Colonic mucosa (tissue), 4 donors: ENCODE data around the gene DHX38. TPM values are rescaled to one million over a fixed set of nuclear protein-coding genes. Genes with fewer than 3 reads are reported as not detected.
A peak's percentile ranks its signal among the peaks of the same experiment; 100 is the strongest.

Source experiments
- DNase-seq: peaks from one replicate; pipeline ENCODE4 v3.0.0-alpha.2; 2020
- H3K27ac ChIP-seq: fragments of 200-600 bp; one replicate; pipeline ENCODE4 v1.8.0; 2021
- H3K27me3 ChIP-seq: fragments of 200-600 bp; one replicate; pipeline ENCODE4 v1.8.0; 2021
- H3K36me3 ChIP-seq: fragments of 200-600 bp; one replicate; pipeline ENCODE4 v1.8.0; 2021
- H3K4me1 ChIP-seq: fragments of 200-600 bp; one replicate; pipeline ENCODE4 v1.8.0; 2021; ENCODE audit warnings: mild to moderate bottlenecking
- H3K4me3 ChIP-seq: fragments of 200-600 bp; one replicate; pipeline ENCODE4 v1.8.0; 2021
- H3K9ac ChIP-seq, 2 donors: one replicate each; pipeline ENCODE4 v1.7.0; 2013; ENCODE audit warnings: control low read depth in 2 of 2, low read depth in 2 of 2, low read length in 2 of 2
- H3K9me3 ChIP-seq: fragments of 200-600 bp; one replicate; pipeline ENCODE4 v1.8.0; 2021
- intact Hi-C: fragments of 100-400 bp; cut with DNase I; formaldehyde crosslinking; loops from one replicate; pipeline ENCODE4 v1.14.1; 2022
- total RNA-seq, 2 donors: library from RNA; stranded (reverse); fragmentation: NEBNext Ultra II Directional in 1 of 2; extraction: Animal tissue kit (Norgen Biotek cat#: 25700) in 1 of 2; gene quantifications; one replicate each; pipeline ENCODE4 v1.2.1, GENCODE V29; 2021
- TF ChIP-seq, protein P1 (sequence below): fragments of 200-600 bp; IDR thresholded peaks from one replicate; pipeline ENCODE4 v1.8.0; 2022; ENCODE audit warnings: antibody characterized with exemption, mild to moderate bottlenecking
- donor health status: healthy.
- donor health status: DM: no; HTN: no; CAD: no.
- donor health status: DM: no; HTN: no; CAD: no.

Gene DHX38
- total RNA-seq: 10 to 100 TPM; 41.7 to 79.3 TPM

DNA sequence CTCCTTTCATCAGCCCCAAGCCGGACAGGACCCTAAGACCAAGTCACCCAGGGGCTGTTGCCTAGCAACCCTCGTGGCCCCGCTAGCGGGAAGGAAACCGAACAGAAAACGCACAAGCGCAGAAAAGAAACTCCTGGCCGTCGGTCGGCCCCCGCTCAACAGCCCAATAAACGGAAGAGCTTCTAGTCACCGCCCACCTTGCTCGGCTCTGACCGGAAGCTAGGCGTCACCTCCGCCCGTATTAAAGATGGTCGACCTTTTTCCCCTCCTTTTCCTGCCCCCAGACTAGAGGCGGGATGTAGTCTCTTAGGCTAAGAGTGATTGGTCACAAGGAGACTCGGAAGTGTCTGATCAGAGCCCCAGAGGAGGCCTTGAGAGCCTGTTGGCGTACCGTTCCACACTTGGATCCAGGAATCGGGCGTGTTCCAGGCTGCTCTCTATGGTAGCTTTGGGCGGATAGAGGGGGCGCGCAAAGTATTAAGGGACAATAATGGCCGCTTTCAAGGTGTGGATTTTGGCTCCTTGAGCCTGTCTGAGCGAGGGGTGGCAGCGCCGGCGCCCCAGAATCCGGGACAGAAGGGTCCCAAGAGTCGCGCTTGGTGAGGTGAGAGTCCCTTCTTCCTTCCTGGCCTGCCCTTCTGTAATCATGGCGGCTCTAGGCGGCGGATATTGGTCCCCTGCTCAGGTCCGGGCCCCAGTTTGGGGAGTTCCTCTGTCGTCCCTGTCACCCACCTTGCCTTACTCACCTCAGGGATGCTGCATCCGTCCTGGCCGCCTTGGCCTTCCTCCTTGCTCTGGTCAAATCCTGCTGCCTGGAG is at the start of gene DHX38, which contains the start of gene TXNL4B:
Gene DHX38 (plus strand): TSS at position 400 of the 818 bp plus-strand sequence. CDS start 2,311 bp downstream, outside the sequence.
Gene TXNL4B (minus strand): TSS at position 173 of the 818 bp plus-strand sequence. CDS start 2,871 bp downstream, outside the sequence.
- TF ChIP-seq, protein P1, sequence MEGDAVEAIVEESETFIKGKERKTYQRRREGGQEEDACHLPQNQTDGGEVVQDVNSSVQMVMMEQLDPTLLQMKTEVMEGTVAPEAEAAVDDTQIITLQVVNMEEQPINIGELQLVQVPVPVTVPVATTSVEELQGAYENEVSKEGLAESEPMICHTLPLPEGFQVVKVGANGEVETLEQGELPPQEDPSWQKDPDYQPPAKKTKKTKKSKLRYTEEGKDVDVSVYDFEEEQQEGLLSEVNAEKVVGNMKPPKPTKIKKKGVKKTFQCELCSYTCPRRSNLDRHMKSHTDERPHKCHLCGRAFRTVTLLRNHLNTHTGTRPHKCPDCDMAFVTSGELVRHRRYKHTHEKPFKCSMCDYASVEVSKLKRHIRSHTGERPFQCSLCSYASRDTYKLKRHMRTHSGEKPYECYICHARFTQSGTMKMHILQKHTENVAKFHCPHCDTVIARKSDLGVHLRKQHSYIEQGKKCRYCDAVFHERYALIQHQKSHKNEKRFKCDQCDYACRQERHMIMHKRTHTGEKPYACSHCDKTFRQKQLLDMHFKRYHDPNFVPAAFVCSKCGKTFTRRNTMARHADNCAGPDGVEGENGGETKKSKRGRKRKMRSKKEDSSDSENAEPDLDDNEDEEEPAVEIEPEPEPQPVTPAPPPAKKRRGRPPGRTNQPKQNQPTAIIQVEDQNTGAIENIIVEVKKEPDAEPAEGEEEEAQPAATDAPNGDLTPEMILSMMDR: no peak
- H3K9ac ChIP-seq: peak within 1 kb of the TSS; percentile 94
- peak within 1 kb of the TSS; percentile 90 for H3K4me3 ChIP-seq
- peak within 1 kb of the TSS; percentile 82 for H3K27ac ChIP-seq
- DNase-seq: peak; percentile 96
- H3K27me3 ChIP-seq: no peaks in the 10 kb centered on the region
- no peaks in the 10 kb centered on the region for H3K9me3 ChIP-seq
- peaks cover 11% of the 10 kb centered on the region for H3K4me1 ChIP-seq
- intact Hi-C loops: loop anchor here (5.0 kb wide), 1 partner anchor 81 kb away; no protein-coding TSS in a partner anchor
- peaks cover 8% of the 10 kb centered on the region for H3K36me3 ChIP-seq

DNA sequence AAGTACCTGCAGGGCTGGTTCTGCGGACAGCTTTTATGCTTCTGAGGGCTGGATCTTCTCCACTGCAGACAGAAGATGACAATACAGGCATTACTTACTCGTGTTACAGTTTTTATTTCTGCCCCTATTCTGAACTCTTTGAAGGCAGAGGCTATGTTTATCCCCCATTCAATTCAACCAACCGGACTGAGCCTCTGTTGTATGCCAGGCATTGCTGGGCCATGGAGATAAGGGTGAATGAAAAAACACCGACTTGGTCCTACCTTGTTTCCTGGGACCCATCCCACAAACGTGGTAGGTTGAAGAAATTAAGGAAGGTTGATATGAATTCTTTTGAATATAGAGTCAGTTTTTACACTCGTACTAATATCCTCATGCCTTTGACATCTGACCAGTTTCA is 49.4 kb upstream of the DHX38 start:
- Histone ChIP-seq H3K9me3 (no peaks in the 10 kb centered on the region), H3K9ac (no peak overlapping the region), H3K4me3 (no peak overlapping the region), H3K27me3 (no peaks in the 10 kb centered on the region), H3K36me3 (no peaks in the 10 kb centered on the region), H3K4me1 (no peaks in the 10 kb centered on the region), H3K27ac (no peak overlapping the region)
- DNase-seq: no peak
- intact Hi-C loops: no loop called here
- TF ChIP-seq, protein P1: no peak

DNA sequence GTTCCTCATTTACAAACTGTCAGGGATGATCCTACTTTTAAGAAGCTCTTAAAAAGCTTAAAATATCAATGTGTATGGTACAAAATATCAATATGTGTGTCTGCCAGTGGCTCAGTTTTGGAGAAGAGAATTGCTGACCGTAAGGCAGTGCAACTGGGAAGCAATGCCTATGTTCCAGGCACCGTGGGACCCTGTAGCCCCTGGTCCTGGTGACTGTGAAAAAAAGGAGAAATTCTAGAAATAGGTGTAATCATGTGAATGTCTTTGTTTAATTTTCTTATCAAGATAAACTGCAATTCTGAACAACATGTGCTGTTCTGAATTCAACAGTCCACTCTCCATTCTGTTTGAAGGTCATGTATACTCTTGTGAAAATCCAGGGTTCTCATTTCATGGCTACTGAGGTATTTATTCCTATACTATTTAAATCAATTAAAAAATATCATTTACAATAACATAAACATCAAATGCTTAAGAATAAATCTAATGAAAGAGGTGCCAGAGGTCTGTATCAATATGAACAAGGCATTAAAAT is 48.8 kb upstream of the DHX38 start:
- no peaks in the 10 kb centered on the region for H3K9me3 ChIP-seq
- H3K9ac ChIP-seq: no peak overlapping the region
- DNase-seq: no peak
- no peaks in the 10 kb centered on the region for H3K4me1 ChIP-seq
- H3K36me3 ChIP-seq: no peaks in the 10 kb centered on the region
- no peaks in the 10 kb centered on the region for H3K27me3 ChIP-seq
- H3K4me3 ChIP-seq: no peak overlapping the region
- TF ChIP-seq, protein P1: no peak
- no peak overlapping the region for H3K27ac ChIP-seq
- intact Hi-C loops: no loop called here

DNA sequence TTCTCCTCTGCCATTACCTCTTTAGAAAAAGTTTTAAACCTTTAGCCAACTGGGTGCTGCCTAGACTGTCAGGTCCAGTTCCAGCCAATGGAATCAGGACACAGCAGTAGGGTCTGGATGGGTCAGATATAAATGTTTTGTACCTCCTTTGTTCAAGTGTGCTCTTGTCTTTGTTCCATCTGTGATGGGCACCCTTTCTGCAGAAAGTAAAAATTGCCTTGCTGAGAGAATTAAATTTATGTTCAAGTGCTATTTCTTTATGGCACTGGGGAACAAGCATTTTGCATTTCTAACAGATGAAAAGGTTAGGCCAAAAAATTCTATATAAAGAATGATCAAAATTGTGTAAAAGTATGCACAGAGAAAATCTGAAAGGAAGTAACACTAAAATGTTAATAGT is 44.5 kb upstream of the DHX38 start:
- Histone ChIP-seq H3K27ac (no peak overlapping the region), H3K4me1 (no peaks in the 10 kb centered on the region), H3K9me3 (no peaks in the 10 kb centered on the region), H3K9ac (no peak overlapping the region), H3K4me3 (no peak overlapping the region), H3K27me3 (no peaks in the 10 kb centered on the region), H3K36me3 (no peaks in the 10 kb centered on the region)
- TF ChIP-seq, protein P1: no peak
- no peak for DNase-seq
- intact Hi-C loops: no loop called here

DNA sequence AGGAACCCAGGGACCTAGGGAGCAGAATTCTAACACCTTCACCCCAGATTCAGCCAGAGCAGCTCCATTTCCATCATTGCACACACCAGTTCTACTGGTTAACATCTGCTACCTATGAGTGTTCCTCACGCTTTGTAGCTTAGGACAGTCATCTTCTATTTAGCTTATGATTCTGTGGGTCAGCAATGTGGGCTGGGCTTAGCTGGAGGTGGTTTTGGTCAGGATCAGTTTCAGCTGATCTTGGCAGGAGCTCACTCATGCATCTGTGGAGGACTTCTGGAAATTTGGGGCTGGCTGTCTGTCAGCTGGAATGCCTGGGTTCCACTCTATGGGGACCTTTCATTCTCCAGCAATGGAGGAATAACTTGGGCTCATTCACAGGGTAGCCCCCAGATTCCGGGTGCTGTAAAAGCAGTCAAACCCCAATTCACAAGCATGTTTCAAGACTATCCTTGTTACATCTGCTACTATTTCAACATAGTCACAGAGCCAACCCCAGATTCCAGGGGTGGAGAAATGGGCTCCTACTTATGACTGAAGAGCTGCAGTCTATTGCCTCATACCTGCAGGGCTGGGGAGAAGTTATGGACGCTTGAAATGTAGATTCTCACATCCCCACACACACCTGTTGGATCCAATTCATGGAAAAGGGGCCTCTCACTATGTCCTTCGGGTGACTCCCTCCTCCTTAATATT is 42.7 kb upstream of the DHX38 start:
- H3K4me1 ChIP-seq: no peaks in the 10 kb centered on the region
- no peaks in the 10 kb centered on the region for H3K27me3 ChIP-seq
- H3K36me3 ChIP-seq: no peaks in the 10 kb centered on the region
- no peak overlapping the region for H3K27ac ChIP-seq
- no peak overlapping the region for H3K4me3 ChIP-seq
- no peak for DNase-seq
- no peak overlapping the region for H3K9ac ChIP-seq
- TF ChIP-seq, protein P1: no peak
- H3K9me3 ChIP-seq: no peaks in the 10 kb centered on the region
- intact Hi-C loops: no loop called here
